WTC11 (cell line): Measurements from ENCODE around the gene MRPL14. TPM values are rescaled to one million over a fixed set of nuclear protein-coding genes. Genes with fewer than 3 reads are reported as not detected.

Source experiments
- ATAC-seq: fragments of 200-7000 bp; cut with Tn5 transposase; 2 replicates; pipeline ENCODE4 v1.10.0; 2021; ENCODE audit warnings: mild to moderate bottlenecking, moderate library complexity
- CTCF ChIA-PET: fragments of 300-600 bp; sonication (Branson Sonifier 250); formaldehyde crosslinking; loops from one replicate; lab custom pipeline; 2021; ENCODE audit warnings: antibody characterized with exemption; lab: Charles Lee
- POLR2A ChIA-PET: fragments of 350-600 bp; sonication (Branson Sonifier 250); formaldehyde crosslinking; loops from one replicate; lab custom pipeline; 2021; ENCODE audit warnings: antibody characterized with exemption; lab: Charles Lee
- DNase-seq: peaks from one replicate; pipeline ENCODE4 v3.0.0; 2021; ENCODE audit warnings: low spot score
- H3K27ac Mint-ChIP-seq: 2 replicates; pipeline ENCODE4 v1.8.0; 2021; ENCODE audit warnings: mixed read lengths
- H3K27me3 Mint-ChIP-seq: 2 replicates; pipeline ENCODE4 v1.8.0; 2021; ENCODE audit warnings: low read depth, mild to moderate bottlenecking, moderate library complexity, mixed read lengths
- H3K36me3 Mint-ChIP-seq: 2 replicates; pipeline ENCODE4 v1.8.0; 2021; ENCODE audit warnings: mixed read lengths
- H3K4me1 Mint-ChIP-seq: 2 replicates; pipeline ENCODE4 v1.8.0; 2022; ENCODE audit warnings: mixed read lengths
- H3K4me3 Mint-ChIP-seq: 2 replicates; pipeline ENCODE4 v1.8.0; 2021; ENCODE audit warnings: mild to moderate bottlenecking, moderate library complexity, mixed read lengths
- H3K9me3 Mint-ChIP-seq: 2 replicates; pipeline ENCODE4 v1.8.0; 2021; ENCODE audit warnings: mixed read lengths
- CBFB ChIP-seq: sonication (generic); formaldehyde crosslinking; IDR thresholded peaks from 2 replicates; pipeline ENCODE4 v1.8.1; 2022; ENCODE audit warnings: mild to moderate bottlenecking, low read depth, missing genetic modification reagents
- GABPB1 ChIP-seq: sonication (generic); formaldehyde crosslinking; IDR thresholded peaks from 2 replicates; pipeline ENCODE4 v1.8.1; 2023; ENCODE audit warnings: mild to moderate bottlenecking, missing genetic modification reagents
- MXD4 ChIP-seq: fragments of 250-450 bp; sonication (Bioruptor Pico); IDR thresholded peaks from 2 replicates; pipeline ENCODE4 v1.8.0; 2021; ENCODE audit warnings: mild to moderate bottlenecking, moderate library complexity, borderline replicate concordance
- NR1H2 ChIP-seq: sonication (generic); formaldehyde crosslinking; IDR thresholded peaks from 2 replicates; pipeline ENCODE4 v1.9.0; 2021; ENCODE audit warnings: mild to moderate bottlenecking, moderate library complexity, missing genetic modification reagents
- PREB ChIP-seq: sonication (generic); formaldehyde crosslinking; IDR thresholded peaks from 2 replicates; pipeline ENCODE4 v1.8.1; 2022; ENCODE audit warnings: mild to moderate bottlenecking, missing genetic modification reagents, moderate library complexity, borderline replicate concordance
- SMAD4 ChIP-seq: sonication (generic); formaldehyde crosslinking; IDR thresholded peaks from 2 replicates; pipeline ENCODE4 v1.8.0; 2022; ENCODE audit warnings: mild to moderate bottlenecking, missing genetic modification reagents
- ZNF232 ChIP-seq: sonication (generic); formaldehyde crosslinking; IDR thresholded peaks from 2 replicates; pipeline ENCODE4 v1.8.0; 2022; ENCODE audit warnings: mild to moderate bottlenecking, missing genetic modification reagents
- ZNF281 ChIP-seq: sonication (generic); formaldehyde crosslinking; IDR thresholded peaks from 2 replicates; pipeline ENCODE4 v1.8.0; 2023; ENCODE audit warnings: mild to moderate bottlenecking, missing genetic modification reagents
- ZNF396 ChIP-seq: fragments of 250-450 bp; sonication (Bioruptor Pico); IDR thresholded peaks from 2 replicates; pipeline ENCODE4 v1.8.0; 2021; ENCODE audit warnings: mild to moderate bottlenecking, moderate library complexity, borderline replicate concordance
- ZNF512 ChIP-seq: sonication (generic); formaldehyde crosslinking; IDR thresholded peaks from 2 replicates; pipeline ENCODE4 v1.8.1; 2022; ENCODE audit warnings: missing genetic modification reagents, borderline replicate concordance
- ZNF671 ChIP-seq: fragments of 250-450 bp; sonication (Bioruptor Pico); IDR thresholded peaks from 2 replicates; pipeline ENCODE4 v1.8.0; 2021; ENCODE audit warnings: mild to moderate bottlenecking
- ZSCAN18 ChIP-seq: fragments of 250-450 bp; sonication (Bioruptor Pico); IDR thresholded peaks from 2 replicates; pipeline ENCODE4 v2.1.2; 2022; ENCODE audit warnings: mild to moderate bottlenecking, moderate library complexity
- total RNA-seq: library from RNA; stranded (reverse); gene quantifications from 3 replicates; pipeline ENCODE4 v1.2.3, GENCODE V29; 2021
- TF ChIP-seq, protein P1 (sequence below): sonication (generic); formaldehyde crosslinking; IDR thresholded peaks from 2 replicates; pipeline ENCODE4 v1.8.0; 2022; ENCODE audit warnings: mild to moderate bottlenecking, missing genetic modification reagents
- TF ChIP-seq, protein P2 (sequence below): sonication (generic); formaldehyde crosslinking; IDR thresholded peaks from 2 replicates; pipeline ENCODE4 v1.8.1; 2023; ENCODE audit warnings: mild to moderate bottlenecking, missing genetic modification reagents, moderate library complexity
- TF ChIP-seq, protein P3 (sequence below): sonication (generic); formaldehyde crosslinking; IDR thresholded peaks from 2 replicates; pipeline ENCODE4 v1.8.1; 2023; ENCODE audit warnings: mild to moderate bottlenecking, missing genetic modification reagents

Gene MRPL14
- total RNA-seq, 1 experiment from 2014 or later: 74.2 TPM

DNA sequence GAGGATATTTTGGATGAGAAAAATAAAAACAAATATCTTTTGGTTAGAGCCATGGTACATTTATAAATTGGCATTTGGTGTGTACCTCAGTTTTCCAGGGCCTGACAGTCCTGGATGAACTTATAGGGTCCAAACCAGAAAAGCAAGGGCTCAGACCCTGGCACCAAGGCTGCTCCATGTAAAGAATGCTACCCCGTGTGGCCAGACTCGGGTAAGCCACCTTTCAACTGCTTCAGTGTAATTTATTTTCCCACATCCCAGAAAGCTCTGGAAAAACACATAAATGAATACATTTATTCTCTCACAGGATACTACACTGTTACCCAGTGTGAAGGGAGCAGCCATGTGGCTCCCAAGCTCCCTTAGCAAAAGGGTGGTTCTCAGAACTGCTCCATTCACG, 13.8 kb downstream of the MRPL14 start:
- Mint-ChIP-seq H3K9me3 (no peaks in the 10 kb centered on the region), H3K27me3 (no peaks in the 10 kb centered on the region), H3K4me3 (no peak overlapping the region)
- no peak for DNase-seq
- ATAC-seq: peak; percentile 67
- no peak for TF ChIP-seq ZNF671
- TF ChIP-seq, protein P1, sequence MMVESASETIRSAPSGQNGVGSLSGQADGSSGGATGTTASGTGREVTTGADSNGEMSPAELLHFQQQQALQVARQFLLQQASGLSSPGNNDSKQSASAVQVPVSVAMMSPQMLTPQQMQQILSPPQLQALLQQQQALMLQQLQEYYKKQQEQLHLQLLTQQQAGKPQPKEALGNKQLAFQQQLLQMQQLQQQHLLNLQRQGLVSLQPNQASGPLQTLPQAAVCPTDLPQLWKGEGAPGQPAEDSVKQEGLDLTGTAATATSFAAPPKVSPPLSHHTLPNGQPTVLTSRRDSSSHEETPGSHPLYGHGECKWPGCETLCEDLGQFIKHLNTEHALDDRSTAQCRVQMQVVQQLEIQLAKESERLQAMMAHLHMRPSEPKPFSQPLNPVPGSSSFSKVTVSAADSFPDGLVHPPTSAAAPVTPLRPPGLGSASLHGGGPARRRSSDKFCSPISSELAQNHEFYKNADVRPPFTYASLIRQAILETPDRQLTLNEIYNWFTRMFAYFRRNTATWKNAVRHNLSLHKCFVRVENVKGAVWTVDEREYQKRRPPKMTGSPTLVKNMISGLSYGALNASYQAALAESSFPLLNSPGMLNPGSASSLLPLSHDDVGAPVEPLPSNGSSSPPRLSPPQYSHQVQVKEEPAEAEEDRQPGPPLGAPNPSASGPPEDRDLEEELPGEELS (CRISPR knock-in tag): no peak
- TF ChIP-seq, protein P2, sequence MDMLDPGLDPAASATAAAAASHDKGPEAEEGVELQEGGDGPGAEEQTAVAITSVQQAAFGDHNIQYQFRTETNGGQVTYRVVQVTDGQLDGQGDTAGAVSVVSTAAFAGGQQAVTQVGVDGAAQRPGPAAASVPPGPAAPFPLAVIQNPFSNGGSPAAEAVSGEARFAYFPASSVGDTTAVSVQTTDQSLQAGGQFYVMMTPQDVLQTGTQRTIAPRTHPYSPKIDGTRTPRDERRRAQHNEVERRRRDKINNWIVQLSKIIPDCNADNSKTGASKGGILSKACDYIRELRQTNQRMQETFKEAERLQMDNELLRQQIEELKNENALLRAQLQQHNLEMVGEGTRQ: no peak
- no peak for TF ChIP-seq SMAD4
- TF ChIP-seq, all 79 proteins: peak for 0
- Mint-ChIP-seq H3K27ac (no peak overlapping the region), H3K36me3 (peaks cover 59% of the 10 kb centered on the region), H3K4me1 (peaks cover 8% of the 10 kb centered on the region; the same call in 1 of the 2 replicates)
- ChIA-PET POLR2A (no interaction called here), CTCF (interaction anchor here (0.6 to 1.1 kb wide), 5 partner anchors 13 to 132 kb away, joined by 3 to 6 read pairs (median 3); no protein-coding TSS in a partner anchor)

DNA sequence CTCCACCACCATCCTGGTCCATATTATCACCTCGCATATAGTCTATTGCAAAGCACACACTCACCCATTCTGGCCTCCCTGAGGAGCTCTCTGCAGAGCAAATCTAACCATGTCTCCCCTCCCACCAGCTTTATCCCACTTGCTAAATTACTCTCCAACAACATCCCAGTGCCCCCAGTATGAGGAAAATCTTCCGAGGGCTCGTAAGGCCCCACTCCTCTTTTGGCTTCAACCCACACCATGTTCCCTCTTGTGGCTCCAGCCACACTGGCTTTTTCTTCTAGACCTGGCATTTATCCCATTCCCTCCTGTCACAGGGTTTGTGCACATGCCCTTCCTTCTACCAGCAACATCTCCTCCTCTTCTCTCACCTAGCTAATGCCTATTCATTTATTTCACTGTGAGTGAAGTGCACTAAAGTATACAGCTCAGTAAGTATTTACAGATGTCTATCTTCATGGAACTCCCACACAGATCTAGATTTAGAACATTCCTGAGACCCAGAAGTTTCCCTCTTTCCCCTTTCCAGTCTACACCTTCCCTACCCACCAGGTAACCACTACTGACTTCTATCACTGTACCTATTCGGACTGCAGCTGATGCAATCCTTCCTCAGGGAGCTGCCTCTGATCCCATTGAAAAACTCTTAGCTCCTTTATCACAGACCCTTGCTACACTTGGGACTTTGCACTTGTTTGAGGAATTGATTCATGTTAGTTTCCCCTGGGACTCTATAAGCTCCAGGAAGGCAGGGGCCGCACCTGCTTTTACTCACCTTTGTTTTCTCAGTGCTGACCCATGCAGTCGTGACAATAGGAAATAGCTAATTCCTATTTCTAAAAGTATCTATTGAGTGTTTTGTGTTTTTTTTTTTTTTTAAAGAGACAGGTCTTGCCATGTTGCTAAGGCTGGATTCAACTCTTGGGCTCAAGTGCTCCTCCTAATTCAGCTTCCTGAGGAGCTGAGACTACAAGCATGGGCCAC, 15.5 kb downstream of the MRPL14 start:
- Mint-ChIP-seq H3K27me3 (no peaks in the 10 kb centered on the region), H3K27ac (no peak overlapping the region), H3K4me1 (no peaks in the 10 kb centered on the region), H3K36me3 (peaks cover 67% of the 10 kb centered on the region), H3K4me3 (no peak overlapping the region), H3K9me3 (no peaks in the 10 kb centered on the region)
- TF ChIP-seq ZNF281: no peak
- peak; percentile 99 for TF ChIP-seq GABPB1
- ATAC-seq: no peak
- POLR2A ChIA-PET: no interaction called here
- DNase-seq: no peak
- CTCF ChIA-PET: interaction anchor here (0.6 to 2.3 kb wide), 7 partner anchors 9 to 125 kb away, joined by 3 to 9 read pairs (median 3); no protein-coding TSS in a partner anchor

DNA sequence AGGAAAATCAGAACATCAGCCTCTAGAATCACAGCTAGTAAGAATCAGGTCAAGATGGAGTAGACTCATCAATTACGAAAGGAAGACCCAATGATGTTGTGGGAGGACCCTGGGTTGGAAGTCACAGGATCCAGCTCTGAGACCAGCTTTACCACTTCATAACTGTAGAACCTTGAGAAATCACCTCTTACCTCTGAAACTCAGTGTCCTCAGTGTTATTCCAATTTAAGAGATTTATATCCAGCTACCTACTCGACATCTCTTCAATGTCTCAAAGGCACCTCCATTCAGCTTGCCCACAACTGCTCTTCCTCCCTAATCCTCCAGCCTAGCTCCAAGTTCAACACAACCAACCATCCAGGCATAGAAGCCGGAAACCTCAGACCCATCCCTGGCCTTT, 16.3 kb downstream of the MRPL14 start:
- POLR2A ChIA-PET: no interaction called here
- DNase-seq: no peak
- H3K27ac Mint-ChIP-seq: no peak overlapping the region
- H3K4me3 Mint-ChIP-seq: no peak overlapping the region
- H3K27me3 Mint-ChIP-seq: no peaks in the 10 kb centered on the region
- CTCF ChIA-PET: interaction anchor here (1.0 to 2.3 kb wide), 4 partner anchors 11 to 14 kb away, joined by 3 to 9 read pairs (median 4); no protein-coding TSS in a partner anchor
- no peaks in the 10 kb centered on the region for H3K4me1 Mint-ChIP-seq
- ATAC-seq: no peak
- H3K9me3 Mint-ChIP-seq: no peaks in the 10 kb centered on the region
- peaks cover 73% of the 10 kb centered on the region for H3K36me3 Mint-ChIP-seq
- TF ChIP-seq PREB (CRISPR knock-in tag) (no peak), CBFB (CRISPR knock-in tag) (no peak), ZNF396 (CRISPR knock-in tag) (no peak), MXD4 (CRISPR knock-in tag) (no peak), ZNF232 (CRISPR knock-in tag) (no peak), ZNF512 (CRISPR knock-in tag) (no peak), ZSCAN18 (no peak), NR1H2 (no peak)
- TF ChIP-seq, protein P3, sequence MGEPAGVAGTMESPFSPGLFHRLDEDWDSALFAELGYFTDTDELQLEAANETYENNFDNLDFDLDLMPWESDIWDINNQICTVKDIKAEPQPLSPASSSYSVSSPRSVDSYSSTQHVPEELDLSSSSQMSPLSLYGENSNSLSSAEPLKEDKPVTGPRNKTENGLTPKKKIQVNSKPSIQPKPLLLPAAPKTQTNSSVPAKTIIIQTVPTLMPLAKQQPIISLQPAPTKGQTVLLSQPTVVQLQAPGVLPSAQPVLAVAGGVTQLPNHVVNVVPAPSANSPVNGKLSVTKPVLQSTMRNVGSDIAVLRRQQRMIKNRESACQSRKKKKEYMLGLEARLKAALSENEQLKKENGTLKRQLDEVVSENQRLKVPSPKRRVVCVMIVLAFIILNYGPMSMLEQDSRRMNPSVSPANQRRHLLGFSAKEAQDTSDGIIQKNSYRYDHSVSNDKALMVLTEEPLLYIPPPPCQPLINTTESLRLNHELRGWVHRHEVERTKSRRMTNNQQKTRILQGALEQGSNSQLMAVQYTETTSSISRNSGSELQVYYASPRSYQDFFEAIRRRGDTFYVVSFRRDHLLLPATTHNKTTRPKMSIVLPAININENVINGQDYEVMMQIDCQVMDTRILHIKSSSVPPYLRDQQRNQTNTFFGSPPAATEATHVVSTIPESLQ (CRISPR knock-in tag): no peak
- TF ChIP-seq, protein P2: no peak
